HepG2 (cell line): ENCODE data around the gene PCBP4. TPM values are rescaled to one million over a fixed set of nuclear protein-coding genes. Genes with fewer than 3 reads are reported as not detected.

Experiments
- ATAC-seq: fragments of 200-7000 bp; cut with Tn5 transposase; 3 replicates; pipeline ENCODE4 v1.9.1; 2020; ENCODE audit warnings: mild to moderate bottlenecking, moderate library complexity
- BruUV-seq: library from RNA; stranded (reverse); fragments of 400-500 nt; replicated peaks from 2 replicates; lab custom pipeline; 2021; lab: Mats Ljungman, UMichigan
- CTCF ChIA-PET: fragments of 300-600 bp; formaldehyde crosslinking; extraction: SDS; loops from one replicate; lab custom pipeline; 2021; ENCODE audit warnings: low total read pairs, inconsistent platforms, low intra/inter-chr PET ratio; lab: Yijun Ruan, JAX
- POLR2A ChIA-PET: fragments of 350-600 bp; sonication (Branson Sonifier 250); formaldehyde crosslinking; loops from one replicate; lab custom pipeline; 2020; ENCODE audit warnings: antibody characterized with exemption, inconsistent platforms; lab: Yijun Ruan, JAX
- DNase-seq: peaks from one replicate; pipeline ENCODE4 v3.0.0-alpha.2; 2015; ENCODE audit warnings: low spot score
- FAIRE-seq: peaks from 3 replicates; lab custom pipeline; 2011; peaks lifted over from hg19 to GRCh38; lab: Jason Lieb, UNC
- H2AFZ ChIP-seq: one replicate; pipeline ENCODE4 v1.6.1; 2011; ENCODE audit warnings: low read length, inconsistent platforms
- H3K27ac ChIP-seq: fragments of 300-600 bp; 3 replicates; pipeline ENCODE4 v1.8.0; 2011; ENCODE audit warnings: mixed run types, mild to moderate bottlenecking, mixed read lengths, low read length, inconsistent platforms; ENCODE audit not compliant: insufficient read depth; ENCODE audit errors: extremely low read length
- H3K27me3 ChIP-seq, 2 experiments: fragments of 200-600 bp in 1 of 2; 2 replicates in 1 of 2; 3 replicates in 1 of 2; pipeline versions ENCODE4 v1.6.0 to v1.8.0; 2011; ENCODE audit warnings: low read length in 2 of 2, mild to moderate bottlenecking in 2 of 2, moderate library complexity in 2 of 2, inconsistent platforms in 1 of 2; ENCODE audit not compliant: insufficient read depth in 2 of 2, control insufficient read depth in 1 of 2
- H3K36me3 ChIP-seq, 2 experiments: fragments of 200-600 bp in 1 of 2; replicated peaks in 1 of 2; 2 replicates in 1 of 2; 3 replicates in 1 of 2; pipeline versions ENCODE4 v1.5.1 to v1.8.0; 2011; ENCODE audit warnings: low read length in 2 of 2, inconsistent platforms in 1 of 2; ENCODE audit not compliant: insufficient read depth in 2 of 2, control insufficient read depth in 1 of 2
- H3K4me1 ChIP-seq: 2 replicates; pipeline ENCODE4 v1.5.1; 2012; ENCODE audit warnings: low read length, inconsistent platforms; ENCODE audit not compliant: insufficient read depth
- H3K4me2 ChIP-seq: 2 replicates; pipeline ENCODE4 v1.6.0; 2011; ENCODE audit warnings: low read depth, low read length, inconsistent platforms
- H3K4me3 ChIP-seq, 3 experiments: fragments of 200-600 bp in 1 of 3; sonication (generic), shearing (Covaris generic) in 1 of 3; replicated peaks in 1 of 3; 2 replicates each; pipeline ENCODE4 v1.5.1; 2011 to 2016; ENCODE audit warnings: low read length in 3 of 3, inconsistent platforms in 2 of 3, low read depth in 2 of 3, mild to moderate bottlenecking in 2 of 3, control low read depth in 1 of 3, mixed read lengths in 1 of 3; ENCODE audit not compliant: insufficient read depth in 1 of 3
- H3K79me2 ChIP-seq: one replicate; pipeline ENCODE4 v1.6.1; 2011; ENCODE audit warnings: low read length, inconsistent platforms; ENCODE audit not compliant: insufficient read depth
- H3K9ac ChIP-seq: 2 replicates; pipeline ENCODE4 v1.6.0; 2011; ENCODE audit warnings: mild to moderate bottlenecking, low read depth, low read length, inconsistent platforms; ENCODE audit not compliant: insufficient read depth
- H3K9me3 ChIP-seq: 2 replicates; pipeline ENCODE4 v1.5.1; 2012; ENCODE audit warnings: mild to moderate bottlenecking, low read length
- H4K20me1 ChIP-seq: 2 replicates; pipeline ENCODE4 v1.6.0; 2011; ENCODE audit warnings: inconsistent platforms, mild to moderate bottlenecking, low read length, moderate library complexity; ENCODE audit not compliant: insufficient read depth
- CEBPB ChIP-seq: IDR thresholded peaks from 2 replicates; pipeline ENCODE4 v1.6.1; 2011; ENCODE audit warnings: low read depth, low read length, improper control_type of control experiment, borderline replicate concordance
- KDM1A ChIP-seq: IDR thresholded peaks from 2 replicates; pipeline ENCODE4 v1.6.1; 2016; ENCODE audit warnings: missing compliant biosample characterization
- KDM2A ChIP-seq: sonication (generic); formaldehyde crosslinking; IDR thresholded peaks from 2 replicates; pipeline ENCODE4 v1.4.0; 2020; ENCODE audit warnings: low read depth, missing genetic modification reagents, borderline replicate concordance
- NFKB2 ChIP-seq: sonication (generic); formaldehyde crosslinking; IDR thresholded peaks from 2 replicates; pipeline ENCODE4 v1.4.0; 2020; ENCODE audit warnings: missing genetic modification reagents, borderline replicate concordance
- RAD21 ChIP-seq: fragments of 450-650 bp; formaldehyde crosslinking; IDR thresholded peaks from 2 replicates; pipeline ENCODE4 v1.5.0; 2020; ENCODE audit warnings: mild to moderate bottlenecking
- RORA ChIP-seq: sonication (generic); formaldehyde crosslinking; IDR thresholded peaks from 2 replicates; pipeline ENCODE4 v1.5.0; 2020; ENCODE audit warnings: mild to moderate bottlenecking, missing genetic modification reagents, moderate library complexity
- SIX4 ChIP-seq: sonication (generic); formaldehyde crosslinking; IDR thresholded peaks from 2 replicates; pipeline ENCODE4 v1.4.0; 2020; ENCODE audit warnings: missing genetic modification reagents
- SPEN ChIP-seq: sonication (generic); formaldehyde crosslinking; IDR thresholded peaks from 2 replicates; pipeline ENCODE4 v1.5.1; 2020; ENCODE audit warnings: low read depth, mild to moderate bottlenecking, missing genetic modification reagents
- TEAD3 ChIP-seq: optimal IDR thresholded peaks from 2 replicates; pipeline ENCODE3; 2016; ENCODE audit warnings: borderline replicate concordance
- TSC22D2 ChIP-seq: sonication (generic); formaldehyde crosslinking; IDR thresholded peaks from 2 replicates; pipeline ENCODE4 v1.5.1; 2020; ENCODE audit warnings: missing genetic modification reagents, mild to moderate bottlenecking, borderline replicate concordance
- ZNF674 ChIP-seq: sonication (generic); formaldehyde crosslinking; IDR thresholded peaks from 2 replicates; pipeline ENCODE4 v1.5.0; 2020; ENCODE audit warnings: low read depth, mild to moderate bottlenecking, missing genetic modification reagents
- ZNF83 ChIP-seq: sonication (generic); formaldehyde crosslinking; IDR thresholded peaks from 2 replicates; pipeline ENCODE4 v1.4.0; 2020; ENCODE audit warnings: missing genetic modification reagents, mild to moderate bottlenecking, borderline replicate concordance
- ZNF878 ChIP-seq: sonication (generic); formaldehyde crosslinking; IDR thresholded peaks from 2 replicates; pipeline ENCODE4 v1.8.1; 2023; ENCODE audit warnings: mild to moderate bottlenecking, missing genetic modification reagents, moderate library complexity
- WGBS: methylation state at CpG from one replicate; pipeline ENCODE4 v1.1.6; 2017; ENCODE audit warnings: low lambda C conversion rate; 5-methylcytosine and 5-hydroxymethylcytosine counted together
- in situ Hi-C: cut with HindIII; loops from 2 replicates; pipeline ENCODE4 v1.10.0; 2017; ENCODE audit warnings: low pct_unique_long_range_greater_than_20kb; ENCODE audit not compliant: extremely low pct_ligation_motif_present
- intact Hi-C: fragments of 100-400 bp; cut with micrococcal nuclease; formaldehyde crosslinking; loops from one replicate; pipeline ENCODE4 v1.10.0; 2022; ENCODE audit not compliant: unreplicated experiment
- polyA plus RNA-seq, 8 experiments: library from polyadenylated mRNA; depleted of rRNA in 3 of 8; stranded (reverse) in 7 of 8; unstranded in 1 of 8; fragments of >200 nt; fragmentation: Illumina TruSeq in 4 of 8; extraction: Trizol in 4 of 8; gene quantifications; 2 replicates each; pipeline versions ENCODE4 v1.2.1 to v1.2.3, GENCODE V29; 2011 to 2016; ENCODE audit warnings: low read depth in 4 of 8, missing spikeins in 1 of 8, mixed read lengths in 1 of 8; ENCODE audit not compliant: insufficient read depth in 1 of 8
- total RNA-seq, 5 experiments: library from RNA; depleted of rRNA; stranded (reverse); fragments of >200 nt; fragmentation: Illumina TruSeq; extraction: Trizol; gene quantifications; 2 replicates each; pipeline ENCODE4 v1.2.3, GENCODE V29; 2016; ENCODE audit warnings: low read depth in 1 of 5
- TF ChIP-seq, protein P1 (sequence below): sonication (generic); formaldehyde crosslinking; IDR thresholded peaks from 2 replicates; pipeline ENCODE4 v1.8.0; 2022; ENCODE audit warnings: mild to moderate bottlenecking, missing genetic modification reagents, borderline replicate concordance
- TF ChIP-seq, protein P2 (sequence below): sonication (generic); formaldehyde crosslinking; IDR thresholded peaks from 2 replicates; pipeline ENCODE4 v1.8.0; 2022; ENCODE audit warnings: mild to moderate bottlenecking, missing genetic modification reagents
- TF ChIP-seq, protein P3 (sequence below): sonication (generic); formaldehyde crosslinking; IDR thresholded peaks from 2 replicates; pipeline ENCODE4 v1.5.0; 2020; ENCODE audit warnings: mild to moderate bottlenecking, missing genetic modification reagents
- TF ChIP-seq, protein P4 (sequence below): sonication (generic); formaldehyde crosslinking; IDR thresholded peaks from 2 replicates; pipeline ENCODE4 v1.8.1; 2023; ENCODE audit warnings: missing genetic modification reagents, inconsistent platforms, borderline replicate concordance
- TF ChIP-seq, protein P5 (sequence below): sonication (generic); formaldehyde crosslinking; IDR thresholded peaks from 2 replicates; pipeline ENCODE4 v1.5.0; 2020; ENCODE audit warnings: mild to moderate bottlenecking, low read depth, missing genetic modification reagents, borderline replicate concordance

Gene PCBP4
- total and polyA plus RNA-seq, 2 of the 13 experiments (the other 11 are each of a cell fraction or from before 2014, with no cell fraction given), result 36.8 to 51.3 TPM

DNA sequence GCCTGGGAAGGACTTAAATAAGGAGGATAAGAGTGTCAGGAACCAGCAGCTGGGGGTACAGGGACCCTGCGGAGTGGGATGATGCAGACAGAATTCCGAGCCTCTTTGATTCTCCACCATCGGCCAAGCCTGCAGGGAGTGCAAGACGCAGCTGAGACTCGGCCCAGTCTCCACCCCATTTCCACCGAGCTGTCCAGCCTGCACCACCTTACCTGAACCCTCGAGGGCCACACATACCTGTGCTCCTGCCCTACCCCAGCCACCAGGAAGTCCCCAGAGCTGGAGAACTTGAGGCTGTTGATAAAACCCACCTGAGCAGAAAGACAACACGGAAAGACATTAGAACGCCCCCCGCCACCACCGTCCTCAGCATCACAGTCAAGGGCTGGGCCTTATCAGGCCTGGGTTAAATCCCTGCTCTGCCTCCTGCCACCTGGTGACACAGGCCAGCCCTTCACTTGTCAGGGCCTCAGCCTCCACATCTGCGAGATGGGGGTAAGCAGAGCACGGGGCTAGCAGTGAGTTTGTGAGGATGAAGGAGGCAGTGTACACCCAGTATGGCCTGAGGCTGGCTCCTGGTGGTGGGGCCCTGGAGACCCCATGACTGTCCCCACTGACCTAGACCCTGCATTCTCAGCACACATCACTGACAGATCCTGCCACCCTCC is 33.6 kb downstream of the PCBP4 start:
- no peak overlapping the region for H3K4me3 ChIP-seq
- no peak overlapping the region for H3K9ac ChIP-seq
- 0 out of 2 replicates have a peak, but pooled peaks cover under 1% of the 10 kb centered on the region for H3K4me1 ChIP-seq
- H3K27ac ChIP-seq, result no peak overlapping the region
- H3K36me3 ChIP-seq, result peaks cover 19 to 57% of the 10 kb centered on the region in 2 experiments; a peak in 4 of 5 replicates
- in situ Hi-C loops (no loop called here), intact Hi-C loops (no loop called here)
- no peak for FAIRE-seq
- ATAC-seq, result no peak
- H2AFZ ChIP-seq, result no peak overlapping the region
- H3K79me2 ChIP-seq, result peaks cover 3% of the 10 kb centered on the region
- BruUV-seq, result no TSS peak
- no peak for DNase-seq
- TF ChIP-seq SPEN (CRISPR knock-in tag) (no peak), KDM1A (CRISPR knock-in tag) (no peak), RORA (CRISPR knock-in tag) (no peak), KDM2A (no peak), RAD21 (no peak), TEAD3 (CRISPR knock-in tag) (no peak), ZNF878 (no peak), CEBPB (no peak), ZNF674 (CRISPR knock-in tag) (no peak), SIX4 (CRISPR knock-in tag) (no peak), TSC22D2 (CRISPR knock-in tag) (no peak), NFKB2 (CRISPR knock-in tag) (no peak), ZNF83 (CRISPR knock-in tag) (no peak)
- TF ChIP-seq, protein P1, sequence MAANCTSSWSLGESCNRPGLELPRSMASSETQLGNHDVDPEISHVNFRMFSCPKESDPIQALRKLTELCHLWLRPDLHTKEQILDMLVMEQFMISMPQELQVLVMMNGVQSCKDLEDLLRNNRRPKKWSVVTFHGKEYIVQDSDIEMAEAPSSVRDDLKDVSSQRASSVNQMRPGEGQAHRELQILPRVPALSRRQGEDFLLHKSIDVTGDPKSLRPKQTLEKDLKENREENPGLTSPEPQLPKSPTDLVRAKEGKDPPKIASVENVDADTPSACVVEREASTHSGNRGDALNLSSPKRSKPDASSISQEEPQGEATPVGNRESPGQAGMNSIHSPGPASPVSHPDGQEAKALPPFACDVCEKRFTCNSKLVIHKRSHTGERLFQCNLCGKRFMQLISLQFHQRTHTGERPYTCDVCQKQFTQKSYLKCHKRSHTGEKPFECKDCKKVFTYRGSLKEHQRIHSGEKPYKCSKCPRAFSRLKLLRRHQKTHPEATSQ (CRISPR knock-in tag), result no peak
- TF ChIP-seq, protein P2, sequence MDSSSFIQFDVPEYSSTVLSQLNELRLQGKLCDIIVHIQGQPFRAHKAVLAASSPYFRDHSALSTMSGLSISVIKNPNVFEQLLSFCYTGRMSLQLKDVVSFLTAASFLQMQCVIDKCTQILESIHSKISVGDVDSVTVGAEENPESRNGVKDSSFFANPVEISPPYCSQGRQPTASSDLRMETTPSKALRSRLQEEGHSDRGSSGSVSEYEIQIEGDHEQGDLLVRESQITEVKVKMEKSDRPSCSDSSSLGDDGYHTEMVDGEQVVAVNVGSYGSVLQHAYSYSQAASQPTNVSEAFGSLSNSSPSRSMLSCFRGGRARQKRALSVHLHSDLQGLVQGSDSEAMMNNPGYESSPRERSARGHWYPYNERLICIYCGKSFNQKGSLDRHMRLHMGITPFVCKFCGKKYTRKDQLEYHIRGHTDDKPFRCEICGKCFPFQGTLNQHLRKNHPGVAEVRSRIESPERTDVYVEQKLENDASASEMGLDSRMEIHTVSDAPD (CRISPR knock-in tag), result no peak
- TF ChIP-seq, protein P3, sequence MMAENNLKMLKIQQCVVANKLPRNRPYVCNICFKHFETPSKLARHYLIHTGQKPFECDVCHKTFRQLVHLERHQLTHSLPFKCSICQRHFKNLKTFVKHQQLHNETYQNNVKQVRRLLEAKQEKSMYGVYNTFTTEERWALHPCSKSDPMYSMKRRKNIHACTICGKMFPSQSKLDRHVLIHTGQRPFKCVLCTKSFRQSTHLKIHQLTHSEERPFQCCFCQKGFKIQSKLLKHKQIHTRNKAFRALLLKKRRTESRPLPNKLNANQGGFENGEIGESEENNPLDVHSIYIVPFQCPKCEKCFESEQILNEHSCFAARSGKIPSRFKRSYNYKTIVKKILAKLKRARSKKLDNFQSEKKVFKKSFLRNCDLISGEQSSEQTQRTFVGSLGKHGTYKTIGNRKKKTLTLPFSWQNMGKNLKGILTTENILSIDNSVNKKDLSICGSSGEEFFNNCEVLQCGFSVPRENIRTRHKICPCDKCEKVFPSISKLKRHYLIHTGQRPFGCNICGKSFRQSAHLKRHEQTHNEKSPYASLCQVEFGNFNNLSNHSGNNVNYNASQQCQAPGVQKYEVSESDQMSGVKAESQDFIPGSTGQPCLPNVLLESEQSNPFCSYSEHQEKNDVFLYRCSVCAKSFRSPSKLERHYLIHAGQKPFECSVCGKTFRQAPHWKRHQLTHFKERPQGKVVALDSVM (CRISPR knock-in tag), result no peak
- TF ChIP-seq, protein P4, sequence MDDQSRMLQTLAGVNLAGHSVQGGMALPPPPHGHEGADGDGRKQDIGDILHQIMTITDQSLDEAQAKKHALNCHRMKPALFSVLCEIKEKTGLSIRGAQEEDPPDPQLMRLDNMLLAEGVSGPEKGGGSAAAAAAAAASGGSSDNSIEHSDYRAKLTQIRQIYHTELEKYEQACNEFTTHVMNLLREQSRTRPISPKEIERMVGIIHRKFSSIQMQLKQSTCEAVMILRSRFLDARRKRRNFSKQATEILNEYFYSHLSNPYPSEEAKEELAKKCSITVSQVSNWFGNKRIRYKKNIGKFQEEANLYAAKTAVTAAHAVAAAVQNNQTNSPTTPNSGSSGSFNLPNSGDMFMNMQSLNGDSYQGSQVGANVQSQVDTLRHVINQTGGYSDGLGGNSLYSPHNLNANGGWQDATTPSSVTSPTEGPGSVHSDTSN (CRISPR knock-in tag), result no peak
- TF ChIP-seq, protein P5, sequence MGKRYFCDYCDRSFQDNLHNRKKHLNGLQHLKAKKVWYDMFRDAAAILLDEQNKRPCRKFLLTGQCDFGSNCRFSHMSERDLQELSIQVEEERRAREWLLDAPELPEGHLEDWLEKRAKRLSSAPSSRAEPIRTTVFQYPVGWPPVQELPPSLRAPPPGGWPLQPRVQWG (CRISPR knock-in tag), result no peak
- H3K9me3 ChIP-seq, result no peaks in the 10 kb centered on the region
- ChIA-PET CTCF (no interaction called here), POLR2A (interaction anchor here (1.8 to 3.3 kb wide), 2 partner anchors 8 to 9 kb away, joined by 8 to 15 read pairs; partner anchors contain the start of gene RRP9)
- 89% methylated on average over 7 of the region's 13 CpGs for WGBS
- H3K4me2 ChIP-seq, result no peak overlapping the region
- H3K27me3 ChIP-seq, result no peaks in the 10 kb centered on the region
- H4K20me1 ChIP-seq, result no peaks in the 10 kb centered on the region
